ENCODE data around the gene HIVEP3.

DNA sequence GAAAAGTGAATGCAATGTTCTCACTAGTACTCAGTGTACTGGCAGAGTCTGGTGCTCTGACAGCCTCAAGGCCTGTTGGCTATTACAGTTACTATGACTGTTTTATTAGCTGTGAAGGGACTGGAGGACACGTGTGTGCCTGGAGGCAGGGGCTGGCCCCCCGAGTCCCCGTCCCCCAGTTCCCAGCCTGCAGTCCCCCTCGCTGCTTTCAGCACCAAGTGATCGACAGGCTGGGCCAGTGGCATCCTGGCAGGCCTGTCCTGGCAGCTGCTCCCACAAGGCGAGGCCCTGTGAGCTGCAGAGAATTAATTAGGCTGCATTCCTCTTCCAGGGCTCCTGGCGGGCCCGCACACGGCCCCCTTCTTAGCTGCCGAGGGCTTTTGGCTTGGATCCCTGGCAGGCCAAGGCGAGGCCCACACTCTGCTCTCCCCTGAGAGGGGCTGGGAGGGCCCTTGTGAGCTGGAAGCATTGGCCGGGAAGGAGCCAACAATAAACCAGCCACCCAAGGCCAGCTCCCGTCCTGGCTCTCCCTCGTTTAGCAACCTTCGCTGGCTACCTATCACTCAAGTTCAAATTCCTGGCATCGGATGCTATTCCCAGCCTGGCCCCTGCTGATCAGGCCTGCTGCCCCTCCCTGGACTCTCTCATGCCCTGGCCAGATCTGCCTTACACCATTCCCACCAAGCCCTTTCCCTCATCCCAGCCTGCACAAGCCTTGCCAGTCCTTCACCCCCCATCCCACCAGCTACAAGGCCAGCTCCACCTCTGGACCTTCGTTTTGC lies 444.0 kb downstream of the HIVEP3 start:
- TF ChIP-seq EZH2 (IDR thresholded peaks at IDR 0.05; ENCODE audit: borderline replicate concordance, insufficient read depth, low read depth, low read length, poor library complexity, severe bottlenecking) (no peak), CTCF (IDR thresholded peaks at IDR 0.05) (no peak)
